SK-N-SH (cell line): Measurements from ENCODE around the gene CHST11.

Source experiments
- CTCF ChIP-seq: fragments of 200-600 bp; sonication (generic); IDR thresholded peaks from 2 replicates; pipeline ENCODE4 v1.6.1; 2017; ENCODE audit warnings: antibody characterized with exemption, mild to moderate bottlenecking, moderate library complexity
- ELF1 ChIP-seq: IDR thresholded peaks from 2 replicates; pipeline ENCODE4 v1.4.0; 2012
- IRF3 ChIP-seq: fragments of 150-350 bp; IDR thresholded peaks from 2 replicates; pipeline ENCODE4 v1.6.1; 2016; ENCODE audit warnings: mild to moderate bottlenecking, low read depth, low read length
- MAX ChIP-seq: IDR thresholded peaks from 2 replicates; pipeline ENCODE4 v1.4.0; 2012; ENCODE audit warnings: low read depth
- MXI1 ChIP-seq: IDR thresholded peaks from 2 replicates; pipeline ENCODE4 v1.6.1; 2012; ENCODE audit warnings: mild to moderate bottlenecking, low read depth, low read length, improper control_type of control experiment
- NFIC ChIP-seq: IDR thresholded peaks from 2 replicates; pipeline ENCODE4 v1.4.0; 2012; ENCODE audit warnings: borderline replicate concordance
- POLR2AphosphoS5 ChIP-seq: IDR thresholded peaks from 2 replicates; pipeline ENCODE4 v1.6.1; 2012; ENCODE audit warnings: low read depth, low read length
- REST ChIP-seq: IDR thresholded peaks from 2 replicates; pipeline ENCODE4 v1.6.1; 2012; ENCODE audit warnings: mild to moderate bottlenecking, low read depth, low read length, moderate library complexity
- SIN3A ChIP-seq: IDR thresholded peaks from 2 replicates; pipeline ENCODE4 v1.6.1; 2012; ENCODE audit warnings: low read depth, mild to moderate bottlenecking, low read length, moderate library complexity, borderline replicate concordance
- TAF1 ChIP-seq: IDR thresholded peaks from 2 replicates; pipeline ENCODE4 v1.6.1; 2012; ENCODE audit warnings: low read depth, mild to moderate bottlenecking, low read length, moderate library complexity, borderline replicate concordance
- USF2 ChIP-seq: fragments of 150-350 bp; IDR thresholded peaks from 2 replicates; pipeline ENCODE4 v1.6.1; 2017; ENCODE audit warnings: antibody characterized with exemption, low read length, low read depth, borderline replicate concordance

- no peak for TF ChIP-seq CTCF
- no peak for TF ChIP-seq REST
- TF ChIP-seq POLR2AphosphoS5: no peak
- no peak for TF ChIP-seq NFIC
- no peak for TF ChIP-seq USF2
- no peak for TF ChIP-seq IRF3
- TF ChIP-seq SIN3A: no peak
- TF ChIP-seq MXI1: no peak
- TF ChIP-seq MAX: no peak
- no peak for TF ChIP-seq ELF1
- TF ChIP-seq TAF1: no peak
Measured at GRCh38 chr12:104657726-104658484, 201.2 kb downstream of the CHST11 start.
